Left ventricle myocardium inferior (tissue), 1 donor: ENCODE measurements around the gene SNRNP27. TPM values are rescaled to one million over a fixed set of nuclear protein-coding genes. Genes with fewer than 3 reads are reported as not detected.

Experiments used
- DNase-seq: peaks from one replicate; pipeline ENCODE4 v3.0.0-alpha.2; 2020
- H3K27ac ChIP-seq: fragments of 200-600 bp; replicated peaks from 2 replicates; pipeline ENCODE4 v1.8.0; 2021
- H3K27me3 ChIP-seq: fragments of 200-600 bp; 2 replicates; pipeline ENCODE4 v1.8.0; 2021; ENCODE audit warnings: low read depth
- H3K36me3 ChIP-seq: fragments of 200-600 bp; 2 replicates; pipeline ENCODE4 v1.8.0; 2021
- H3K4me1 ChIP-seq: fragments of 200-600 bp; 2 replicates; pipeline ENCODE4 v1.8.0; 2021
- H3K4me3 ChIP-seq: fragments of 200-600 bp; 2 replicates; pipeline ENCODE4 v1.8.0; 2021; ENCODE audit warnings: mild to moderate bottlenecking, moderate library complexity
- H3K9me3 ChIP-seq: fragments of 200-600 bp; replicated peaks from 2 replicates; pipeline ENCODE4 v1.8.0; 2021
- intact Hi-C: fragments of 100-400 bp; cut with micrococcal nuclease; formaldehyde crosslinking; loops from one replicate; pipeline ENCODE4 v1.11.0; 2022
- total RNA-seq: library from RNA; stranded (reverse); fragmentation: NEBNext Ultra II Directional; extraction: Animal tissue kit (Norgen Biotek cat#: 25700); gene quantifications from one replicate; pipeline ENCODE4 v1.2.1, GENCODE V29; 2021
- TF ChIP-seq, protein P1 (sequence below): fragments of 200-600 bp; IDR thresholded peaks from 2 replicates; pipeline ENCODE4 v1.8.0; 2021; ENCODE audit warnings: antibody characterized with exemption, mild to moderate bottlenecking, borderline replicate concordance
- donor health status: DM: no; HTN: yes; CAD: no; lungs with severe emphysema.

Gene SNRNP27
- total RNA-seq, 1 donor from 2014 or later = 56.0 TPM

DNA sequence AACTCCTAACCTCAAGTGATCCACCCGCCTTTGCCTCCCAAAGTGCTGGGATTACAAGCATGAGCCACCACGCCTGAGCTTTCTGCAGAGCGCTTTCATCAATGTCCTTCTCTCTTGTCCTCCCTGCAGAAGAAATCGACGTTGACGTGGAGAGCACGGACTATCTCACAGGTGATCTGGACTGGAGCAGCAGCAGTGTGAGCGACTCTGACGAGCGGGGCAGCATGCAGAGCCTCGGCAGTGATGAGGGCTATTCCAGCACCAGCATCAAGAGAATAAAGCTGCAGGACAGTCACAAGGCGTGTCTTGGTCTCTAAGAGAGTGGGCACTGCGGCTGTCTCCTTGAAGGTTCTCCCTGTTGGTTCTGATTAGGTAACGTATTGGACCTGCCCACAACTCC, 44.2 kb downstream of the SNRNP27 start:
- no peak for DNase-seq
- Histone ChIP-seq H3K27me3 (no peaks in the 10 kb centered on the region), H3K4me1 (peaks cover 17% of the 10 kb centered on the region), H3K36me3 (peaks cover 72% of the 10 kb centered on the region), H3K27ac (no peak overlapping the region), H3K9me3 (no peaks in the 10 kb centered on the region), H3K4me3 (no peak overlapping the region)
- TF ChIP-seq, protein P1, sequence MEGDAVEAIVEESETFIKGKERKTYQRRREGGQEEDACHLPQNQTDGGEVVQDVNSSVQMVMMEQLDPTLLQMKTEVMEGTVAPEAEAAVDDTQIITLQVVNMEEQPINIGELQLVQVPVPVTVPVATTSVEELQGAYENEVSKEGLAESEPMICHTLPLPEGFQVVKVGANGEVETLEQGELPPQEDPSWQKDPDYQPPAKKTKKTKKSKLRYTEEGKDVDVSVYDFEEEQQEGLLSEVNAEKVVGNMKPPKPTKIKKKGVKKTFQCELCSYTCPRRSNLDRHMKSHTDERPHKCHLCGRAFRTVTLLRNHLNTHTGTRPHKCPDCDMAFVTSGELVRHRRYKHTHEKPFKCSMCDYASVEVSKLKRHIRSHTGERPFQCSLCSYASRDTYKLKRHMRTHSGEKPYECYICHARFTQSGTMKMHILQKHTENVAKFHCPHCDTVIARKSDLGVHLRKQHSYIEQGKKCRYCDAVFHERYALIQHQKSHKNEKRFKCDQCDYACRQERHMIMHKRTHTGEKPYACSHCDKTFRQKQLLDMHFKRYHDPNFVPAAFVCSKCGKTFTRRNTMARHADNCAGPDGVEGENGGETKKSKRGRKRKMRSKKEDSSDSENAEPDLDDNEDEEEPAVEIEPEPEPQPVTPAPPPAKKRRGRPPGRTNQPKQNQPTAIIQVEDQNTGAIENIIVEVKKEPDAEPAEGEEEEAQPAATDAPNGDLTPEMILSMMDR = no peak
- intact Hi-C loops = no loop called here

DNA sequence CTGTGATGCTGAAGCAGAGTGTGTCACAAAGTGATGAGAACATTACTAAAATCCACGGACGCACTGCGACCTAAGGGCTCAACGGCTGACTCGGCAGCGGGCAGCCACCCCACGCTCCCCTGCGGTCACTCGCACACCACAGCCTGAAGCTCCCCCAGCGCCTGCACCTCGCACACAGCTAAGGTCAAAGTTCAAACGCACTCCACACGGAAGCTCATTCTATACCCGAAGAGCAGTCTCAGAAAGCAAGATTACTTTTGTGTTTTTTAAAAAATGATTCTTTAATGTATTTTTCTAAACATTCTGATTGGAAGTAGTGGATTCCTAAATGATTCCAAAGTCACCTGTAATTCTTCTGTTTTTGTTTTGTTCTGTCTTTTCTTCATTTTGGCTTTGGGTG, 46.0 kb downstream of the SNRNP27 start:
- Histone ChIP-seq H3K4me3 (no peak overlapping the region), H3K9me3 (no peaks in the 10 kb centered on the region), H3K27ac (no peak overlapping the region), H3K27me3 (no peaks in the 10 kb centered on the region), H3K4me1 (no peaks in the 10 kb centered on the region), H3K36me3 (peaks cover 79% of the 10 kb centered on the region)
- TF ChIP-seq, protein P1 = no peak
- no peak for DNase-seq
- intact Hi-C loops = no loop called here

DNA sequence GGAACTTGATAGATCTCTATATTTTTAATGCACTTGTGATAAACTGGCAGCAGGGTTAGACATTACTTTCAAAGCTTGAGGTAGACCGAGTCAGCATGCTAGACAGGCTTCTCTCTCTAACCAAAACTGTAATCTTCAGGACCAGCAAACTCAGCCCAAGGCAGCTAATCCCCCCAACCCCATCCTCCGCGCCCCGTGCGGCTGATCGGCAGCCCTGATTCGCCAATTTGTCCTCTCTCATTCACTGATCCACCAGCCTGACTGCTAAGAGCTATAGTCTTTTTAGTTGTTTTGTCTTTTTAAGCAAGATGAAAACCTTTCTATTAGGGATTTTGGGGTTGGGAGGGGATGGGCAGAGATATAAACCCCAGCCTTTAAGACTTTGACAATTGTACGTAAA, 46.9 kb downstream of the SNRNP27 start:
- peaks cover 74% of the 10 kb centered on the region for H3K36me3 ChIP-seq

DNA sequence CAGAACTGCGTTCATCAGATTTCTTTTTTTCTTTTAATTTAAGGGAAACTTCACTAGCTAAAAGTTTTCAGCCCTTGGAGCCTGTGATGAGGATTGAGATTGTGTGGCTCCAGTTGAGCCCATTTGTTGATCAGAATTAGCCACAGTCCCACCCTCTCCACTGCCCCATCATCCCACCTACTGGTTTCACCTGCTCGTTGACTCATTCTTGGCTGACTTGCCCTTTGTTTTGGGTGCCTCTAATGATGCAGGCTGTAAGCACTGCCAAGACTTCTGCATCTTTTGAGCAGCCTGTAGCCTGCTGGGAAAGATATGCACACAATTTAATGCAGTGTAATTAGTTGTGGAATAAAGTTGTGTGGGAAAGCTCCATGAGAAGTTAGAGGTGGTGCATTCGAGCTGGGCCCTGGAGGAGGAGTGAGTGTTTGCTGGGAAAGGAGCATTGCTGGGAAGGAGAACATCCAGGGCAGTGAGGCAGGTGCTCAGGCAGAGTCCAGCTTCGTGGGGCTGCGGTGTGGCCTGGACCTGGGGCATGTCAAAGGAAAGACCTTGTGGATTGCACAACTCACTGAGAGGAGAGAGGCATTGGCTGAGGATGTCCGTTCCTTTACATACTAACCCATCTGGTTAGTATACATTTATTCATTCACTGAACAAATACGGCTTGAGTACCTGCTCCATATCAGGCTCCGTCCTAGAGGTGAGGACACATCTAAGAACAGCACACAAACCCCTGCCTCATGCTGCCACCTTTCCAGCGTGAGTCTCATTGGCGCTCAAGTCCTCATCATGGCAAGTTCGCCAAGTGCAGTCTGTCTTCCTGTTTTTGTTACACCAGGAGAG, 49.5 kb downstream of the SNRNP27 start:
- intact Hi-C loops = no loop called here
- Histone ChIP-seq H3K27ac (no peak overlapping the region), H3K4me3 (no peak overlapping the region), H3K9me3 (no peaks in the 10 kb centered on the region), H3K4me1 (no peaks in the 10 kb centered on the region), H3K36me3 (peaks cover 50% of the 10 kb centered on the region), H3K27me3 (no peaks in the 10 kb centered on the region)
- no peak for DNase-seq
- TF ChIP-seq, protein P1 = no peak

More for the DNA sequence above, 46.9 kb downstream of the SNRNP27 start:
- H3K4me3 ChIP-seq = no peak overlapping the region
- intact Hi-C loops = no loop called here
- H3K27me3 ChIP-seq = no peaks in the 10 kb centered on the region
- no peaks in the 10 kb centered on the region for H3K9me3 ChIP-seq
- no peak overlapping the region for H3K27ac ChIP-seq
- TF ChIP-seq, protein P1 = no peak
- no peaks in the 10 kb centered on the region for H3K4me1 ChIP-seq
- DNase-seq = no peak

DNA sequence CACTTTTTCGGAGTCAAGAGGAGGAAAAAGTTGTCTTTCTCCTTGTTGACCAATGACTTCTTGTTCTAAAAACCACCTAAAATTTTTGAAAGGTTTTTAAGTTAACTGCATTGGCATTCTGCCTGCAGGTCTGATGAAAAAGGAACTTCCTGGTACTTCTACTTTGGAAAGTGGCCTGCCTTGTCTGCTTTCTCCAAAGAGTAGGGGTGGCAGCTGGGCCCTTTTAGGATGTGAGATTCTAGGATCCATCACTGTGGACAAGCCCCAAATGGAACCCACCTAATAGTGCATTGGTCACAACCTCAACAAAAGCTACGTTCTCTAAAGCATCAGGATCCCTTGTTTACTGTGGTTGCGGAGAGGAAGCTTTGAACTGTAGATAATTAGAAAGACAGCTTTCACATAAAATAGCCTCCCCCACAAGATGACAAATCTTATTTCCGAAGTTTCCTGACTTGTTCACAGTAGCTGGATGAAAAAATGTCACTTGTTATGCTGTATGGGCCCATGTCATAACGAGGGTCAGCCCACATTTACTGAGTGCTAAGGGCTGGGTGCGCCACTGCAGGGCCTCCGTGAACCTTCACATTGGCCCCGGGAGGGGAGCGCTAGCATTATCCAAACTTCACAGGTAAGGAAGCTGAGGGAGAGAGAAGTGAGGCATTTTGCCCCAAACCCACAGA, 50.2 kb downstream of the SNRNP27 start:
- intact Hi-C loops = no loop called here
- Histone ChIP-seq H3K27ac (peak overlapping the region; percentile 11), H3K4me3 (no peak overlapping the region), H3K9me3 (no peaks in the 10 kb centered on the region), H3K36me3 (peaks cover 42% of the 10 kb centered on the region), H3K27me3 (peaks cover 8% of the 10 kb centered on the region), H3K4me1 (no peaks in the 10 kb centered on the region)
- no peak for DNase-seq
- TF ChIP-seq, protein P1 = no peak
